Lung (tissue), 12 donors: ENCODE data around the gene WRNIP1. TPM values are rescaled to one million over a fixed set of nuclear protein-coding genes. Genes with fewer than 3 reads are reported as not detected.
A peak's percentile ranks its signal among the peaks of the same experiment; 100 is the strongest.

Experiments used
- ATAC-seq: fragments of 200-7000 bp; cut with Tn5 transposase; one replicate; pipeline ENCODE4 v1.9.1; 2020; ENCODE audit warnings: moderate number of reproducible peaks; ENCODE audit not compliant: insufficient read depth, low FRiP score
- DNase-seq, 3 donors: peaks; one replicate each; pipeline ENCODE4 v3.0.0-alpha.2; 2013 to 2017
- H3K27ac ChIP-seq, 2 donors: one replicate each; pipeline ENCODE4 v1.5.1; 2013; ENCODE audit warnings: mild to moderate bottlenecking in 2 of 2, moderate library complexity in 2 of 2, control low read depth in 1 of 2, inconsistent platforms in 1 of 2, low read depth in 1 of 2, low read length in 1 of 2
- H3K27me3 ChIP-seq, 3 donors: one replicate each; pipeline ENCODE4 v1.5.1; 2013; ENCODE audit warnings: low read length in 2 of 3; ENCODE audit not compliant: control insufficient read depth in 3 of 3, insufficient read depth in 3 of 3
- H3K36me3 ChIP-seq, 4 donors: one replicate each; pipeline ENCODE4 v1.5.1; 2013; ENCODE audit warnings: low read length in 4 of 4, mild to moderate bottlenecking in 1 of 4, moderate library complexity in 1 of 4; ENCODE audit not compliant: control insufficient read depth in 4 of 4, insufficient read depth in 4 of 4
- H3K4me1 ChIP-seq, 5 donors: one replicate each; pipeline ENCODE4 v1.5.1; 2013; ENCODE audit warnings: low read length in 5 of 5, mild to moderate bottlenecking in 2 of 5, moderate library complexity in 1 of 5; ENCODE audit not compliant: control insufficient read depth in 5 of 5, insufficient read depth in 5 of 5
- H3K4me3 ChIP-seq: one replicate; pipeline ENCODE4 v1.5.1; 2013; ENCODE audit warnings: mild to moderate bottlenecking, control low read depth, moderate library complexity
- H3K9ac ChIP-seq, 2 donors: one replicate each; pipeline ENCODE4 v1.5.1; 2013; ENCODE audit warnings: low read length in 2 of 2, control low read depth in 1 of 2; ENCODE audit not compliant: insufficient read depth in 1 of 2
- H3K9me3 ChIP-seq, 4 donors: one replicate each; pipeline ENCODE4 v1.5.1; 2013; ENCODE audit warnings: low read length in 3 of 4, mild to moderate bottlenecking in 1 of 4, moderate library complexity in 1 of 4; ENCODE audit not compliant: control insufficient read depth in 4 of 4, insufficient read depth in 3 of 4
- CTCF ChIP-seq: IDR thresholded peaks from 2 replicates; pipeline ENCODE4 v1.5.1; 2012; ENCODE audit warnings: mild to moderate bottlenecking; ENCODE audit errors: control extremely low read depth, extremely low read depth
- WGBS, 2 donors: extraction: QIAGEN DNeasy Blood & Tissue Kit; methylation state at CpG; one replicate each; pipeline ENCODE4 v1.1.7; 2013; 5-methylcytosine and 5-hydroxymethylcytosine counted together
- polyA plus RNA-seq, 2 donors: library from polyadenylated mRNA; stranded (reverse); fragments of 200-250 nt; gene quantifications; one replicate each; pipeline ENCODE4 v1.2.1, GENCODE V29; 2013
- total RNA-seq, 2 donors: library from RNA; depleted of rRNA in 1 of 2; stranded (reverse); fragments of >200 nt in 1 of 2; gene quantifications; one replicate each; pipeline ENCODE4 v1.2.1, GENCODE V29; 2014 to 2021
- donor health status: control.
- donor health status: control.
- donor health status: Bipolar disorder and iron deficiency.
- donor health status: healthy.
- donor health status: DM: yes; HTN: yes; CAD: no.

WRNIP1 gene
- total and polyA plus RNA-seq, 4 donors: 36.8 to 56.0 (median 42.7) TPM

GRCh38 chr6:2786269-2786668 lies 21.1 kb downstream of the WRNIP1 start:
- no peak overlapping the region for H3K27ac ChIP-seq
- H3K4me3 ChIP-seq: no peak overlapping the region
- no peak for TF ChIP-seq CTCF
- H3K9me3 ChIP-seq: no peaks in the 10 kb centered on the region
- DNase-seq (no peak), ATAC-seq (no peak)
- no peak overlapping the region for H3K9ac ChIP-seq
- 73 to 92% methylated on average over 4 of the region's 4 CpGs for WGBS, 2 donors
- peaks cover 3 to 28% (median 6%) of the 10 kb centered on the region in 4 donors for H3K36me3 ChIP-seq
- peaks cover 0 to 22% (median 5%) of the 10 kb centered on the region in 5 donors for H3K4me1 ChIP-seq
- no peaks in the 10 kb centered on the region for H3K27me3 ChIP-seq

GRCh38 chr6:2790588-2791449 lies 25.6 kb downstream of the WRNIP1 start:
- Histone ChIP-seq H3K27ac (peak overlapping the region; percentile 23 to 71), H3K9me3 (no peaks in the 10 kb centered on the region)

GRCh38 chr6:2791450-2791974 lies 26.3 kb downstream of the WRNIP1 start:
- Histone ChIP-seq H3K4me1 (peaks cover 0 to 10% (median 0%) of the 10 kb centered on the region in 5 donors), H3K4me3 (no peak overlapping the region), H3K36me3 (peaks cover 0 to 9% (median 3%) of the 10 kb centered on the region in 4 donors), H3K27ac (no peak overlapping the region), H3K9me3 (no peaks in the 10 kb centered on the region), H3K27me3 (no peaks in the 10 kb centered on the region), H3K9ac (no peak overlapping the region)
- DNase-seq: no peak
- WGBS, 2 donors: 37 to 53% methylated on average over 4 of the region's 4 CpGs
- ATAC-seq: no peak
- no peak for TF ChIP-seq CTCF

More at GRCh38 chr6:2790588-2791449, 25.6 kb downstream of the WRNIP1 start:
- Histone ChIP-seq H3K4me1 (peaks cover 0 to 13% (median 0%) of the 10 kb centered on the region in 5 donors), H3K27me3 (no peaks in the 10 kb centered on the region), H3K4me3 (no peak overlapping the region), H3K9ac (peak overlapping the region in 1 of 2 donors; percentile 48), H3K36me3 (peaks cover 0 to 14% (median 2%) of the 10 kb centered on the region in 4 donors)
- peak; percentile 81 for TF ChIP-seq CTCF
- WGBS, 2 donors: 32 to 42% methylated on average over 11 of the region's 11 CpGs
- ATAC-seq: peak; percentile 56
- peak; percentile 65 to 83 (median 79) for DNase-seq
